Measurements from ENCODE around the gene ANKRD9. TPM values are rescaled to one million over a fixed set of nuclear protein-coding genes. Genes with fewer than 3 reads are reported as not detected.

The ANKRD9 gene
- total RNA-seq, 1 donor, result 15.6 TPM

- TF ChIP-seq CTCF (IDR thresholded peaks at IDR 0.05; ENCODE audit: extremely low read depth, low read depth, low read length), result no peak
- Histone ChIP-seq H3K79me2 (ENCODE audit: insufficient read depth, low read length) (no peaks in the 10 kb centered on the region), H3K4me1 (ENCODE audit: insufficient read depth, low read length) (peaks cover 8% of the 10 kb centered on the region), H3K27me3 (ENCODE audit: insufficient read depth, low read length) (no peaks in the 10 kb centered on the region), H3K4me3 (ENCODE audit: insufficient read depth, low read length) (no peak overlapping the region), H3K4me2 (ENCODE audit: insufficient read depth, low read length) (no peak overlapping the region), H3K27ac (ENCODE audit: low read depth, low read length) (no peak overlapping the region), H2AFZ (ENCODE audit: low read length) (no peak overlapping the region), H3K36me3 (ENCODE audit: insufficient read depth, low read length) (peaks cover 20% of the 10 kb centered on the region), H4K20me1 (ENCODE audit: insufficient read depth, low read length) (no peaks in the 10 kb centered on the region), H3K9me3 (ENCODE audit: low read depth, low read length) (no peaks in the 10 kb centered on the region)
- DNase-seq (ENCODE audit: insufficient read length, low spot score, missing footprints), result peak; percentile 73
Measured at GRCh38 chr14:102501751-102502315, 7.7 kb downstream of the ANKRD9 start.

- Histone ChIP-seq H4K20me1 (ENCODE audit: insufficient read depth, low read length) (no peaks in the 10 kb centered on the region), H3K4me3 (ENCODE audit: insufficient read depth, low read length) (no peak overlapping the region), H2AFZ (ENCODE audit: low read length) (no peak overlapping the region), H3K9me3 (ENCODE audit: low read depth, low read length) (no peaks in the 10 kb centered on the region), H3K4me1 (ENCODE audit: insufficient read depth, low read length) (peaks cover 8% of the 10 kb centered on the region), H3K4me2 (ENCODE audit: insufficient read depth, low read length) (peak overlapping the region; percentile 2), H3K79me2 (ENCODE audit: insufficient read depth, low read length) (no peaks in the 10 kb centered on the region), H3K27me3 (ENCODE audit: insufficient read depth, low read length) (no peaks in the 10 kb centered on the region), H3K36me3 (ENCODE audit: insufficient read depth, low read length) (peaks cover 16% of the 10 kb centered on the region), H3K27ac (ENCODE audit: low read depth, low read length) (peak overlapping the region; percentile 81)
- TF ChIP-seq CTCF (IDR thresholded peaks at IDR 0.05; ENCODE audit: extremely low read depth, low read depth, low read length), result no peak
- no peak for DNase-seq (ENCODE audit: insufficient read length, low spot score, missing footprints)
Measured at GRCh38 chr14:102500713-102501112, 8.9 kb downstream of the ANKRD9 start.

- H4K20me1 ChIP-seq (ENCODE audit: insufficient read depth, low read length), result no peaks in the 10 kb centered on the region
- no peak for TF ChIP-seq CTCF (IDR thresholded peaks at IDR 0.05; ENCODE audit: extremely low read depth, low read depth, low read length)
- H3K4me1 ChIP-seq (ENCODE audit: insufficient read depth, low read length), result peaks cover 8% of the 10 kb centered on the region
- no peaks in the 10 kb centered on the region for H3K9me3 ChIP-seq (ENCODE audit: low read depth, low read length)
- H3K4me2 ChIP-seq (ENCODE audit: insufficient read depth, low read length), result peak overlapping the region; percentile 2
- H3K27ac ChIP-seq (ENCODE audit: low read depth, low read length), result peak overlapping the region; percentile 81
- H3K4me3 ChIP-seq (ENCODE audit: insufficient read depth, low read length), result no peak overlapping the region
- DNase-seq (ENCODE audit: insufficient read length, low spot score, missing footprints), result peak; percentile 98
- H2AFZ ChIP-seq (ENCODE audit: low read length), result peak overlapping the region; percentile 36
- H3K36me3 ChIP-seq (ENCODE audit: insufficient read depth, low read length), result peaks cover 16% of the 10 kb centered on the region
- H3K27me3 ChIP-seq (ENCODE audit: insufficient read depth, low read length), result no peaks in the 10 kb centered on the region
- no peaks in the 10 kb centered on the region for H3K79me2 ChIP-seq (ENCODE audit: insufficient read depth, low read length)
Measured at GRCh38 chr14:102500158-102500662, 9.4 kb downstream of the ANKRD9 start.

GRCh38 chr14:102499401-102500157 is 10.0 kb downstream of the ANKRD9 start:
- peak overlapping the region; percentile 81 for H3K27ac ChIP-seq (ENCODE audit: low read depth, low read length)
- no peak overlapping the region for H2AFZ ChIP-seq (ENCODE audit: low read length)
- peak; percentile 65 for DNase-seq (ENCODE audit: insufficient read length, low spot score, missing footprints)

More at GRCh38 chr14:102499401-102500157, 10.0 kb downstream of the ANKRD9 start:
- H3K27me3 ChIP-seq (ENCODE audit: insufficient read depth, low read length), result no peaks in the 10 kb centered on the region
- TF ChIP-seq CTCF (IDR thresholded peaks at IDR 0.05; ENCODE audit: extremely low read depth, low read depth, low read length), result no peak
- H3K4me3 ChIP-seq (ENCODE audit: insufficient read depth, low read length), result no peak overlapping the region
- no peaks in the 10 kb centered on the region for H3K79me2 ChIP-seq (ENCODE audit: insufficient read depth, low read length)
- peaks cover 16% of the 10 kb centered on the region for H3K36me3 ChIP-seq (ENCODE audit: insufficient read depth, low read length)
- no peaks in the 10 kb centered on the region for H4K20me1 ChIP-seq (ENCODE audit: insufficient read depth, low read length)
- peaks cover 8% of the 10 kb centered on the region for H3K4me1 ChIP-seq (ENCODE audit: insufficient read depth, low read length)
- H3K4me2 ChIP-seq (ENCODE audit: insufficient read depth, low read length), result no peak overlapping the region
- H3K9me3 ChIP-seq (ENCODE audit: low read depth, low read length), result no peaks in the 10 kb centered on the region

All from osteoblast (primary cell).